ENCODE measurements around the gene PFKP. TPM values are rescaled to one million over a fixed set of nuclear protein-coding genes. Genes with fewer than 3 reads are reported as not detected.
"Not testable (repeated sequence)": the region's sequence is repeated elsewhere in the genome, so short reads cannot be mapped to it uniquely, and the experiment has no call there.

Gene PFKP
- total RNA-seq, 4 donors from 2014 or later, result 56.6 to 154 (median 115) TPM

- TF ChIP-seq POLR2A (IDR thresholded peaks at IDR 0.05) (no peak), CTCF (IDR thresholded peaks at IDR 0.05) (no peak)
- intact Hi-C loops (cut with DNase I), result no loop called here
- Histone ChIP-seq H3K4me3 (replicated peaks in 1 of 3) (no peak overlapping the region), H3K4me1 (peaks cover 11 to 14% of the 10 kb centered on the region in 2 donors), H3K9me3 (no peaks in the 10 kb centered on the region), H3K27me3 (no peaks in the 10 kb centered on the region), H3K36me3 (peaks cover 10 to 22% of the 10 kb centered on the region in 2 donors), H3K27ac (no peak overlapping the region)
- WGBS, 2 donors, result 86 to 88% methylated on average over 26 to 28 of the region's 28 CpGs
- DNase-seq, result no peak
Observed at GRCh38 chr10:3104251-3104918, 37.0 kb downstream of the PFKP start.

GRCh38 chr10:3105166-3105565 lies 37.8 kb downstream of the PFKP start:
- TF ChIP-seq CTCF (IDR thresholded peaks at IDR 0.05) (no peak), POLR2A (IDR thresholded peaks at IDR 0.05) (no peak)
- H3K27ac ChIP-seq, result no peak overlapping the region
- 85 to 95% methylated on average over 18 to 19 of the region's 20 CpGs for WGBS, 2 donors
- H3K9me3 ChIP-seq, result no peaks in the 10 kb centered on the region
- intact Hi-C loops (cut with DNase I), result no loop called here
- peaks cover 11 to 14% of the 10 kb centered on the region in 2 donors for H3K4me1 ChIP-seq
- H3K4me3 ChIP-seq (replicated peaks in 1 of 3), result no peak overlapping the region
- DNase-seq, result no peak
- no peaks in the 10 kb centered on the region for H3K27me3 ChIP-seq
- H3K36me3 ChIP-seq, result peaks cover 16 to 27% of the 10 kb centered on the region in 2 donors

- DNase-seq, result no peak
- Histone ChIP-seq H3K27ac (no peak overlapping the region), H3K4me3 (replicated peaks in 1 of 3) (no peak overlapping the region), H3K36me3 (peaks cover 16 to 27% of the 10 kb centered on the region in 2 donors), H3K4me1 (peaks cover 11 to 15% of the 10 kb centered on the region in 2 donors), H3K27me3 (no peaks in the 10 kb centered on the region), H3K9me3 (no peaks in the 10 kb centered on the region)
- WGBS, 2 donors, result 87 to 92% methylated on average over 15 to 16 of the region's 20 CpGs
- intact Hi-C loops (cut with DNase I), result no loop called here
- no peak for TF ChIP-seq CTCF (IDR thresholded peaks at IDR 0.05)
- no peak for TF ChIP-seq POLR2A (IDR thresholded peaks at IDR 0.05)
Observed at GRCh38 chr10:3105905-3106304, 38.6 kb downstream of the PFKP start.

- 96 to 100% methylated on average over 2 of the region's 10 CpGs for WGBS, 2 donors
- H3K4me1 ChIP-seq, result peaks cover 14 to 19% of the 10 kb centered on the region in 2 donors
- DNase-seq; H3K27me3 ChIP-seq; H3K9me3 ChIP-seq; intact Hi-C loops (cut with DNase I); H3K4me3 ChIP-seq (replicated peaks in 1 of 3); H3K27ac ChIP-seq: not testable (repeated sequence)
- H3K36me3 ChIP-seq, result peaks cover 16 to 27% of the 10 kb centered on the region in 2 donors
Observed at GRCh38 chr10:3106328-3106727, 39.0 kb downstream of the PFKP start.

- DNase-seq, result no peak
- Histone ChIP-seq H3K27ac (peak overlapping the region in 2 of 3 donors; percentile 61 to 86), H3K9me3 (no peaks in the 10 kb centered on the region), H3K27me3 (no peaks in the 10 kb centered on the region), H3K4me1 (peaks cover 19 to 23% of the 10 kb centered on the region in 2 donors), H3K4me3 (replicated peaks in 1 of 3) (no peak overlapping the region), H3K36me3 (peaks cover 16 to 27% of the 10 kb centered on the region in 2 donors)
- WGBS, 2 donors, result 66 to 82% methylated on average over 4 of the region's 5 CpGs
- intact Hi-C loops (cut with DNase I), result no loop called here
- TF ChIP-seq CTCF (IDR thresholded peaks at IDR 0.05) (no peak), POLR2A (IDR thresholded peaks at IDR 0.05) (no peak)
Observed at GRCh38 chr10:3106928-3107425, 39.6 kb downstream of the PFKP start.
